HG03439 (cell line): ENCODE results near the gene PCDH9.
"Not testable (repeated sequence)": the region's sequence is repeated elsewhere in the genome, so short reads cannot be mapped to it uniquely, and the experiment has no call there.

Experiments used
- ATAC-seq: cut with Tn5 transposase; IDR thresholded peaks from one replicate; pipeline ENCODE4 v1.9.1; 2021; ENCODE audit warnings: mild to moderate bottlenecking, moderate library complexity; ENCODE audit not compliant: unreplicated experiment

Gene PCDH9

DNA sequence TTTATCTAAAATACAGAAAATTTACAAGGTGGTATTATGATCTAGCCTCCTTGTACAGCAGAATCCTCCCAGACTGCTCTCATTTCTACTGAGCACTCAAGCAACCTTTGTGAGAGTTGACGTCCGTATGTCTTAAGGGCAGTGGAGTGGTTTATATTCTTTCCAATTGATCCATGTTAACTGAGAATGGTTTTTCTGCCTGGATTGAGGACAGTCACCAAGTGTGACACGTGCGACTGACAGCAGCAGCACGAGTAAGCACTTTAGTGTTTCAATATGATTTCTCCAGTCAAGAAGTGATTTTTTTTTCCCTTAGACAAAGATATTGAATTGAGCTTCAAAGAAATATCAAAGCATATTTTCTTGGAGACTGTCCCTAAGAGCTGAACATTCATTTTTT, 901.7 kb downstream of the PCDH9 start:
- ATAC-seq: no peak

DNA sequence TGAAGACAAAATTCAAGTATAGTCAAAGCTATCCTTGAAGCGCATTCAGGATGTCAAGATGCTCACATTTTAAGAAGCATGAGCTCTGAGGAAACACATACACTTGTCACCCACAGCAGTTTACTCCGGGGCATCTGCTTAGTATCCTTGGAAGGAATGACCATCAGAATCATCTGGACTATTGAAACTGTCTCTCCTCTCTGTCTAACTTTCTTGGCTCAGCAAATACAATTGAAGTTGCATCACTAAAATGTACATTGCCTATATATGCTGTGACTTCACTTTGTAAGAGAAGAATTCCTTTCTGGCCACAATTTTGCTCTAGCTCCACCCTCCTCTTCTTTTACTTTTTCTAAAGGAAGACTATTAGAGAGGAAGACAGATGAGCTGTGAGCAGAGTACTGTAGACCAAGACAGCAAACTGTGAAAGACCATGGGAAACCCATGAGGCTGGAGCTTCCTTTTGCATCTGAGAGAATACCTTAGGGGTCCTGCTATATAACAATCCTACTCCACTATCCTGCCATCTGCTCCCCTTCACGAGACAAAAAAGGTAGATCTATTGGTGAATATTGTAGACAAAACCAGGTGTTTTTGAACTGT, 906.3 kb downstream of the PCDH9 start:
- no peak for ATAC-seq

DNA sequence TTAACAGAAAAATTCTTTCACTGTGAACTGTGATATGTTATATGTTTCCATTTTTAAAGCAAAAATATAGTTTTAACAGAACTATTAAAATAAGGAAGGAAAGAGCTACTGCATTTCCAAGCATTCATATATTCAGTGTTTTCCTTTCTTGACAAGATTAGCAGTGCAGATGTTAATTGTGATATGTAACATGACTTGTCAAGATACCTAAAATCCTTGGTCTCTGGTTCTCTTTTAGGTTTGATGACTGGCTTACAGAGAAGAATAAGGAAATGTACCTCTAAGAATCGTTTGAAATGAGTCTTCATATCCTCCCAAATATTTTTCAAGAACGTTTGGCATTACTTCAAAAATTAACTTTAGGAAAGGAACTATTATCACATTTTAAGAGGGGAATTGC, 907.2 kb downstream of the PCDH9 start:
- no peak for ATAC-seq

DNA sequence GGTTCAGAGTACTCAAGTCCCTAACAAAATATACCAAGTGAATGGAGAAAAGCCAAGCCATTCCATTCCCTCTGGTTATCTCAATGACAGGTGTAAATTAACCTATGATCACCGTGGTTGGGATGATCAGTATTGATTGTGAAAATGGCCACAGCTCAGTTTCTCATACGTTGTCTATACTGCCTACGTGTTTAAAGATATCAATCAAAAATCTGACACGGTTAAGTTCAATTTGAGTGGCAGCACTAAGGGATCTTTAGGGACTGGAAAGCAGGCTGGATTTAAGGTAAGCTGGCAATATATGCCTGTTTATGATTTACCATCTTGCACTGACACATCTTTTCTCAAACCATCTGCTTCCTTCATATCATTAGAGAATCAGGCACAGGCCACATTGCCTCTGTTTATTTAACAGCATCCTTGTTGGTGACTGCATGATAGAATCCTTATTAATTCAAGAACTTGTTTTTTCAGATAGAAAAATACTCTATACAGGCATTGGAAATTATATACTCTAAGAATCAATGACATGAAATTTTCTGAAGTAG, 907.9 kb downstream of the PCDH9 start:
- no peak for ATAC-seq

DNA sequence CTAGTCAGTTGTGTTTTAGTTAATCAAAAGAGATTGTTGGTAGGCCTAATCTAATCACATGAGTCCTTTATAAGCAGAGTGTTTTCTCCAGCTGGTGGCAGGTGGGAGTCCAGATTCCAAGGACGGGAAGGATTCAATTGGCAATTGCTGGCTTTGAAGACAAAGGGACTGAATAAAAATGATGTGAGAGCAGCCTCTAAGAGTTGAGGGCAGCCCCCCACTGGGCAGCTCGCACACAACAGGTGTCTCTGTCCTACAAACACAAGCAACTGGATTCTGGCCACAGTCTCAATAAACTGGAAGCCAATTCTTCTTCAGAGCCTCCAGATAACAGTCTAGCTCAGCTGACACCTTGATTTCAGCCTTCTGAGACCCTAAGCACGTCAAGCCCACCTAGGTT, 915.2 kb downstream of the PCDH9 start:
- no peak for ATAC-seq

DNA sequence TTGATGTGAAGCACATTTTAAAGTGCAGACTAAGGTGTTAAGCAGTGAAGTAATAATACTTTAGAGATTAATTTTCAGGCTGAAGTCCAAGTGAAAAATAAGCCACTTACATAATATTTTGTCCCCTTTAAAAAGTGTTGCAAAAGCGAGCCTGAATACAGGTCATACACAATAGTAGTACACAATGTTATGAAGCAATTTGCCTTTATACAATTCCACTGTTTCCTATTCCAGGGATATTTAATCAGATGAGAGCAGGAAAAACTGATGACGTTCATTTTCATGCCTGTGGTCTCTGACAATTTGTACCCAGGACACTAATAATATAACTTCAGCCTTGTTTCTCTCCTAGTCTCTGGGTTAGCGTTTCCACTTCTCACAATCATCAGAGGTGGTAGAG, 916.7 kb downstream of the PCDH9 start:
- no peak for ATAC-seq

DNA sequence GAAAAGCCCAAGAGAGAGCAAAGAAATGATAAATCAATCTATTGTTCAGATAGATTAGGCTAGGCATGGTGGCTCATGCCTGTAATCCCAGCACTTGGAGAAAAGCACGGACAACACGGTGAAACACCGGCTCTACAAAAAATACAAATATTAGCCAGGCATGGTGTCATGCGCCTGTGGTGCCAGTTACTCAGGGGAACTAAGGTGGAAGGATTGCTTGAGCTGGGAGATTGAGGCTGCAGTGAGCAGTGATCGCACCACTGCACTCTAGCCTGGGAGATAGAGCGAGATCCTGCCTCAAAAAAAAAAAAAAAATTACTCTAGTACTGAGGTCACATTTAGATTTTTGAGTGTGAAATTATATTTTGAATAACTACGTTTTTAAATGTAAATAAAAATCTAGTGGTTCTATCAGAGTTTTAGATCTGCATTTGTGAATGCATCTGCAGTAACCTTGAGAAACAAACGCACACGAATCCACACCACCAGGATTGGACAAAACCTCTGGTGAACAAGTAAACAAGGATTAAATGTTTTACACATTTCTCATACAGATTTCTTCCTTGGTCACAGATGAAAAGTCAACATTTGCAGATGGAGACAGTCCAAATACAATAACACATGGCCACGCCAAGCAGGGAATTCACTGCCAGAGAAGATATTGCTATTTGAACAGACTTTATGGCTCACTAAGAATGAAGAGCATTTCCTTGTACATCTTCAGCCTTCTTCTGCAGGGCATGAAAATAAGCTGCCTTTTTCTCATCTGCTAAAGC, 917.6 kb downstream of the PCDH9 start:
- ATAC-seq: no peak

DNA sequence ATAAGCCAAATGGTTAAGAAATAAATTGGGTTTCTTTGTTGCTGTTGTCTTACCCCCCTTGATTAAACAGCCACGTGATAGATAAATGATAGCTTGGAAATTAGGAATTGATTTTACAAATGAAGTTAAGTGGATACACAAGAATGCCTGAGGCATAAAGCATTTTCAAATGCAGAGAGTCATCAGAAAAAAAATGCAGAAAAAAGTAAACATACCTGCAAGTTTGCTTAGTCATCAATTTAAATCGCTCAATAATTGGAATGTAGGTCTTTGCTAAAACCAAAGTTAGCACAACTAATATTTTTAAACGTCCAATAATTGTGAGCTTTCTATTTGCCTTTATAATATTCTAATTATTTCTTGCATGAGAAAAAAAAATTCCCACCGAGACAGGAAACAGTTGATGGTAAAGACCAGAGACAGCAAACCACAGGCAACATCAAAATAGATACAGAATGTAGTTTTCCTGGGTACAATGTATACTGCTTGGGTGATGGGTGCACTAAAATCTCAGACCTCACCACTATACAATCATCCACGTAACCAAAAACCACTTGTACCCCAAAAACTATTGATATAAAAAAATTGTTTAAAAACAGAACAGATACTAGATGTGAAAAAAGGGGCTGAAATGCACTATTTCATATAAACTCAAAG, 924.0 kb downstream of the PCDH9 start:
- ATAC-seq: no peak

DNA sequence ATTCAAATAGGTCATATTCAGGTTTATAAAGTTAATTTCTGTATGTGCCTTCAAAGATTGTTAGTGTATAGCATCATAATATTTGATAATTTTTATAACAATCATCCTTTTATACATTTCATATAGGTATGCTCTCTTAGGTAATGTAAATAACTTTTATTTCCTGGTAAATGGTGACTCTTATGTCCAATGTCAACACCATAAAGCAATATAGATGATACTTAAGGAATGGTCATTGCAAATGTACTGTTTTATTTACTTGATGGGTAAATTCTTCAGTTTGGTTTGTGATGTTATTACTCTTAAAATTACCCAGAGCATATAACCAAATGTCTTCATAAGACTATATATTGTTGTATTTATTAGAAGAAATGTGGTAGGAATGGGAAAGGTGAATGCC, 928.7 kb downstream of the PCDH9 start:
- no peak for ATAC-seq

DNA sequence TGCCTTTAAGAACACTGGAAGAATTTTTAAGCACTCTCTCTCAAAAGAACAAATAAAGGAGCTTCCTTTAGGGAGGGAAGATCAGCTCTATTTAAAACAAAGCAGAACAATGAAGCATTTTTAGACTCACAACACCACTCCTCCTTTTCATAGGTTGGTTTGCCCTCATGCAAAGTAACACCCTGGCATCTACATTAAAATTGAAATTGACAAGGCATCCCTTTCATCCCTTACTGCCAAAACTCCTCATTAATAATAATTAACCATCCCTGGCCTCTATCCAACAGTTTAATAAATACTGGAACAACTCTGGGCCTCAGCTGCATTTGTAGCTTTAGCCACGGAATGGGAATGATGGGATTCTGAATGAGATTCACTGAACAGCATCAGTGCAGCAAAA, 929.1 kb downstream of the PCDH9 start:
- ATAC-seq: no peak

DNA sequence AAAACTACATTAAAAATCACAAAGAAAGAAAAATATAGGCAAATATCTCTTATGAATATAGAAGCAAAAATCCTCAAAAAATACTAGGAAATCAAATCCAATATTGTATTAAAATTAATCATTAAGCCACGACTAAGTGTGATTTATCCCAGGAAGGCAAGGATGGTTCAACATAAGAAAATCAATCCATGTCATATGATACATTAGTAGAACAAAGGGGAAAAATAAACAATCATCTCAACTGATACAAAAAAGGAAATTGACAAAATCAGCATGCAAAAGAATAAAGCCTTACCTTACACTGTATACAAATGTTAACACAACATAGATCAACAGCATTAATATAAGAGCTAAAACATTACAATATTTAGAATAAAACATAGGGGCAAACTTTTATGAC, 933.3 kb downstream of the PCDH9 start:
- no peak for ATAC-seq

DNA sequence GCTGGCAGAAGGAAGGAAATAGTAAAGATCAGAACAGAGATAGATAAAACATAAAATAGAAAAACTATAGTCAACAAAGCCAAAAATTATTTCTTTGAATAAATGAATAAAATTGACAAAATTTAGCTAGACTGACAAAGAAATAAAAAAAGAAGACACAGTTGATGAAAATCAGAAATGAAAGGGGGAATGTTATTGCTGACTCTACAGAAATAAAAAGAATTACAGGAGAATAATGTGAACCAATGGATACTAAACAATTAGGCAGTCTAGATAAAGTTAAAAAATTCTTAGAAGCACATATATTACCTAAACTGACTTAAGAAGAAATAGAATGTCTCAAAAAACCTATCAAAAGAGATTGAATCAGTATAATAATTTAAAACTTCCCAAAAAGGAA, 933.8 kb downstream of the PCDH9 start:
- ATAC-seq: no peak

DNA sequence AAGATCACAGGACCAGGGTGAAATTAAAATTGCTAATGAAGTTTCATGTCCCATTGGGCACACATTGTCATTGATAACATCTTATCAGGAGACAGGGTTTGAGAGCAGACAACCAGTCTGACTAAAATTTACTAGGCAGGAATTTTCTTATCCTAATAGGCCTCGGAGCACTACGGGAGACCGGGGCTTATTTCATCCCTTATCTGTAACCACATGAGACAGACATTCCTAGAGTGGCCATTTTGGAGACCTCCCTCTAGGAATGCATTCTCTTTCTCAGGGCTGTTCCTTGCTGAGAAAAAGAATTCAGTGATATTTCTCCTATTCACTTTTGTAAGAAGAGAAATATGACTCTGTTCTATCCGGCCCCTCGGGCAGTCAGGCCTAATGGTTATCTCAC, 943.3 kb downstream of the PCDH9 start:
- not testable (repeated sequence) for ATAC-seq

DNA sequence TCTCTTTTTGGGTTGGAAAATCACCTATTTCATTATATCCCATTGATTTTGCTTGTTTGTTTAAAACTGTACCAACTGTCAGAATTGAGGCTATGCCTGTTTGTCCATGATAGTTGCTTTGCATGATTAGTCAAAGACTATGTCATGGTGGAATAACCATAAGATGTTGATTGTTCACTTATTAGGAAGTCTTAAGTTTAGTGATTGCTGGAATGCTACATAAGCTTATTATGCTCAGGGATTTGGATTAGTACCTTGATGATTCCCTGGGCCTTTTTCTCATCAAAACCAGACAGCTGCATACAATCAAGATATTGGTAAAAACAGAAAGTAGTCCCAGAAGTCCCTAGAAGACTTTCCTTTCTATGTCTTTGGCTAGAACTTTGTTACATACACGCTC, 954.7 kb downstream of the PCDH9 start:
- no peak for ATAC-seq

DNA sequence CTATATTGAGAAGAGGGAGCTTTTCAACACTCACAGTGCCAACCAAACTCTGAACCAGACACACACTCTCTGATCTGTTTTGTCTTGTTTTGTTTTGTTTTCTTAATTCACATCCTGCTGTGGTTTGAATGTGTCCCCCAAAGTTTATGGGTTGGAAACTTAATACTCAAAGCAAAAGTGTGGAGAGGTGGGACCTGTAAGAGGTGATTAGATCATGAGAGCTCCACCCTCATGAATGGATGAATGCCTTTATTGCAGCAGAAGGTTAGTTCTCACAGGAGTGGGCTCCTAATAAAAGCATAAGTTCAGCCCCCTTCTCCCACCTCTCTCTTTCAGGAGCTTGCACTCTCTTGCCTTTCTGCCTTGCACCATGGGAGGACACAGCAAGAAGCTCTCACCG, 957.1 kb downstream of the PCDH9 start:
- no peak for ATAC-seq

DNA sequence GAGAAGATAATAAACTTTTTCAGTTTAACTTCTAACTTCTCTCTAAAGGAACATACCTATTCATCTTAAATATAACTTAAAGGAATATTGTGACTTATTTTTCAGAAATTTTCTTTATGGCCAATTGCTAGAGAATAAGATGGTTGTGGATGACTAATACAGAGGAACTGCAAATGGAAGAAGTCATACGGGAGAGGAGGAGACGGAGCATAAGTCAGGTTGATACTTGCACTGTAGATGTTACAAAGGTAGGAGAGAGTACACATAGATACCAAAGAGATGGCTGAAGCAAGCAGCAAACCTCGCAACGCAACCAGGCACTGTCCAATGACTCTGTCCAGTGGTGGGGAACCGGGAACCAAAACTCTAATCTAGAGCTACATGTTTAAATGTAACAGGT, 963.4 kb downstream of the PCDH9 start:
- no peak for ATAC-seq

DNA sequence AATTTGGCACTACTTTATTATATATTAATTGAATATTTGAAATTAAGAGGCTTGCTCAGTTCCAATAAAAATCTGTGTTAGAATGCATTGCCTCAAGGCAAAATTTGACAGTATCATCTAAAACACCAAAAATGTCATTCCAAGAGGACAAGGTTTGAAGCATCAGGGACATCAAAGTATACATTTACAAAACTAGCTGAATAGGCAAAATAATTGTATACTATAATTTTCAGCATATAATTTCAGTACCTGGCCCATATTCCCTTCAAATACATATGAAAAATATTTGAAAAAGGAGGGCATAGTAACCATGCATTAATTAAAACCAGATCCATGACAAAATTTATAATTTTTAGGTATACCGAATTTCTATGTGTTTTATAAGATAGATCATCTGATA, 963.8 kb downstream of the PCDH9 start:
- ATAC-seq: no peak

DNA sequence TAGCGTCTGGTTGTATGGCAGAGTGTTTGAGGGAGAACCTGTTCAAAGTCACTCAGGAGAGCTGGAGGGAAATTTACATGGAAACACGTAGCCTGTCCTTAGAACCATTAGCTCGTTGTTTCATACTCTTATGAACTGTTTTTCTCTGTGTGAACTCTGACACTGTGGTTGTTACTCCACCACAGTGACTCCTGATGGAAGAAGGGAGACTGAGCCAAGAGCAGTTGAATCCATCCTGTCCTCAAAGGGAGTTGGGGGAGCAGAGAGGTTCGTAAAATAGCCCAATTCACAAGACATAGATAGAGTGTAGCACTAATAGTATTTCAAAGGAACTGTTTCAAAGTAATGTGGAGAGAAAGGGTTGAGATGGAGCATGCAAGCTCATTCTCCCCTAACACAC, 964.8 kb downstream of the PCDH9 start:
- no peak for ATAC-seq

DNA sequence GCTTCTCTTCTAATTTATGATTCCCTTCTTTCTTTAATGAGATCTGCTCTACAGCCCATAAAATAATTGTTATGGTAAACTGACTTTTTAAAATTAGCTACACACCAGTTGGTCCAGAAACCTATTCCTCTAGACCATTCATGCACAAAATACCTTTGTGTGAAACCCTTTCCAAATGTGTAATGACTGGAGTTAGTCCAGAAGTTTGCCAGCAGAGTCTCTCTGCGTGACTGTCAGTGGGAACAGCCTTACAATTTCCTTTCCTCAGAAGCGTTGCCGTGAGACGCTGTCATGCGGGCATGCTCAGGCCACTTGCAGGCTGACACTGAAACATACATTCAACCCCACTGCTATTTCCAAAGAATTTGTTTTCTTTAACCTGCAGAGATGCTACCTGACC, 965.2 kb downstream of the PCDH9 start:
- ATAC-seq: no peak

DNA sequence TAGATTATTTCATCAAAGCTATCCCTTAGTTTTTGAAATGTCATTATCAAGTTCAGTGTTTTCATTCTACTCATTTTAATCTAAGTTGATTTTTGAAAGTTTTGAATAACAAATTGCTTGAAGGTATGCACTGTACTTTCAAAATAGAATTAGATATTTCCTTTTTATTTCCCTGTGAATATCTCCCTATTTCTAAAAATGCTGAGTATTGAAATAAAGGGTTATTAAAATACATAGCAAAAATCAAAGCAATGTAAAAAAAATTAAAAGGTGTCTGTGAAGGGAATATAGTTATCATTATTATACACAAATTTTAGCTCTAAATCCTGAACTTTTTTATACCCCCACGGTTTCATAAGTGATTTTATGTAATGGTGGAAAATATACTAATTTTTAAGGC, 967.8 kb downstream of the PCDH9 start:
- ATAC-seq: no peak

DNA sequence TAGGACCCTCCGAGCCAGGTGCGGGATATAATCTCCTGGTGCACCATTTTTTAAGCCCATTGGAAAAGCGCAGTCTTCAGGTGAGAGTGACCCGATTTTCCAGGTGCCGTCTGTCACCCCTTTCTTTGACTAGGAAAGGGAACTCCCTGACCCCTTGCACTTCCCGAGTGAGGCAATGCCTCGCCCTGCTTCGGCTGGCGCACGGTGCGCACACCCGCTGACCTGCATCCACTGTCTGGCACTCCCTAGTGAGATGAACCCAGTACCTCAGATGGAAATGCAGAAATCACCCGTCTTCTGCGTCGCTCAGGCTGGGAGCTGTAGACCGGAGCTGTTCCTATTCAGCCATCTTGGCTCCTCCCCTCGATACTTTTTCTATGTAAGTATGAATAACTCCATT, 970.7 kb downstream of the PCDH9 start:
- not testable (repeated sequence) for ATAC-seq
